Raji (cell line): ENCODE measurements around the gene BMP7.

Source experiments
- POLR2A ChIP-seq: IDR thresholded peaks from 2 replicates; pipeline ENCODE4 v1.6.1; 2011; ENCODE audit warnings: low read depth, low read length, control low read depth; ENCODE audit not compliant: insufficient read depth

Gene BMP7

DNA sequence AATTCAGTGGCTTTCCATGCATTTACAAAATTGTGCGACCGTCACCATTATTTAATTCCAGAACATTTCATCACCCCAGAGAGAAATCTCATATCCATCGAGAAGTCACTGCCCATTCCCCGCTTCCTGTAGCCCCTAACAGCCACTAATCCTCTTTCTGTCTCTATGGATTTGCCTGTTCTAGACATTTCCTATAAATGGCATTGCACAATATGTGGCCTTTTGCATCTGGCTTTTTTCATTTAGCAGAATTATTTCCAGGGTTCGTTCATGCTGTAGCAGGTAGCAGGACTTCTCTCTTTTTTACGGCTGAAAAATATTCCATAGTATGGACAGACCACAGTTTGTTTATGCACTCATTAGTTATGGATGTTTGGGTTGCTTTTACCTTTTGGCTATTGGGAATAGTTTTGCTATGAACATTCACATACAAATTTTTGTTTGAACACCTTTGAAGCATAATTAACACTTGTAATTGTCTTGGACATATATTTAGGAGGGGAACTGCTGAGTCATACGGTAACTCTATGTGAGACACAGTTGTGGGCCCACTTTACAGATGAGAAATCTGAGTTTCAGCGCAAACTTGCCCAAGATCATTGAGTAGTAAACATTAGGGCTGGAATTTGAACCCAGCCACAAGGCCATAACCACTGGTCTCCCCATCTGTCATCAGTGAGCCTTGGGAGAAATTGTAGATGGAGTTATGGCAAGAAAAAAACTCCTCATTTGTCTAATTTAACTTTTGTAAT lies 126.9 kb downstream of the BMP7 start:
- TF ChIP-seq POLR2A, result no peak

DNA sequence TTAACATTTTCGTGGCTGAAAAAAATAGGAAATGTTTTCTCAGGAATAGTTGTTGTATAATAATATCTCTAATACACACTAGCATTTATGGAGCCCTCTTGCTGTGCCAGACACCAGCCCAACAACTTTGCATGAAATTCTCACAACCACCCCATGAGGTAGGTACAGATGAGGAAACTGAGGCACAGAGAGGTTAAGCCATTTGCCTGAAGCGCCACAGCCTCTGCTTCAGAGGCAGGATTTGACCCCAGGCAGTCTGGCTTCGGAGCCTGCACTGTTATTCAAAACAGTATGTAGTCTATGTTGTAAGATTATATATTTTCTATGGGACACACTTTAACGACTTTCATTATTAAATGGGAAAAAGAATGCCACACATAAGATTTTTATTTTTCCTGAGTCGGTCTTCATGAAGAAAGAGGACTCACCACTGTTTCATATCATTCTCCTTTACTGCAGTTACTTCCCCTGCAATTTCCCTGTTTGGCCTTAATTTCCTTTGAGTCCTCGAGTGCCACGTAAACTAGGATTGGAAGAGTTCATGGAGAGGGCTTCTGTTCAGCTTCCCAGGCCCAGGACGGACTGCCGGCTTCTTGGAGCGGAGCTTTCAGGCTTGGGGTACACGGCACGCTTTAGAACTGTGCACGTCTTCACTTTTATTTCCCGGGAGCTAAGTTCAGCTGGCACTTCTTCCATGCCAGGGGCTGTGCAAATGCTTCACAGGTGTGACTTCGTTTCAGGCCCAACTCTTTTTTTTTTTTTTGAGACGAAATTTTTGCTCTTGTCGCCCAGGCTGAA lies 128.0 kb downstream of the BMP7 start:
- TF ChIP-seq POLR2A, result no peak

DNA sequence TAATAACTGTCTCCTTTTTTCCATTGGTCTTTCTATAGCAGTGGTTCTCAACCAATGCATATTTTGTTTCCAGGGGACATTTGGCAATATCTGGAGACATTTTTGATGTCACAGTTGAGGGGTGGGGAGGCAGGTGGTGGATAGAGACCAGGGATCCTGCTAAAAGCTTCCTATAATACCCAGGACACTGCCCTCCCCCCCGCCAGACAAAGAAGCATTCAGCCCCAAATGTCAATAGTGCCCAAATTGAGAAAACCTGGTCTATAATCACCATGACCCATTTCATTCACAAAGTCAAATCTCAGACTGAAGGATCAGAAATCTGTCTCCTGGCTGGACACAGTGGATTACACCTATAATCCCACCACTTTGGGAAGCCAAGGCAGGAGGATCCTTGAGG lies 128.8 kb downstream of the BMP7 start:
- TF ChIP-seq POLR2A, result no peak

DNA sequence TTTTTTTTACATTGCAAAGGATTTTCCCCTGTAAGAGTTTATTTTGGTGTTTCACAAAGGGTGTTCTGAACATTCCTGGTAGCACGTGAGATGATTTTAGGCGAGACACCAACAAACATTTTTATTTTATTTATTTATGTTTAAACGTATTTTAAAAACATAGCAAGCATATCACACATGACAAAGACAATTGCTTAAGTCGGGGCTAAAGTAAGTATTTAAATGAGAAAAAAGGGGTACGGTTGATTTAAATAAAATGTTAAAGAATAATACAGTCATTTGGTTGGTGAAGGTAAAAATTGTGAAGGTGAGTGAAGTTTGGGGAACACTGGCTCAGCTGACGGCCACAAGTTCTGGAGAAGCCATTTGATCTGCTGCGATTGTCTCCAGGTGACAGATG lies 129.7 kb downstream of the BMP7 start:
- TF ChIP-seq POLR2A, result no peak

GRCh38 chr20:57135875-57136274 lies 130.6 kb downstream of the BMP7 start:
- no peak for TF ChIP-seq POLR2A

DNA sequence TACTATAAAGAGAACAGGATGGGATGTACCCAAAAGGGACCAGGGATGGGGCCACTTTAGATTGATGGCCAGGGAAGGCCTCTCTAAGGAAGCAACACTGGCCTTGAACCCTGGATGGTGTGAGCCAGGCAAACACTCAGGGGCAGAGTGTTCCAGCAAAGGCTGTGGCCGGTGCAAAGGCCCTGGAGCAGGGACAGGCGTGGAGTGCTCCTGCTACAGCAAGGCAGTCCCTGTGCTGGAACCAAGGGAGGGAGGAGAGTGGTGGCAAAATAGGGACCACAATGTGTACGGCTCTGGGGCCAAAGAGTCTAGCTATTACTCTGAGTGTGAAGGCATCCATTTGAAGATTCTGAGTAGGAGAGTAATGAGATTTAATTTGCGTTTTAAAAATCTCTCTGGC lies 131.6 kb downstream of the BMP7 start:
- no peak for TF ChIP-seq POLR2A

- TF ChIP-seq POLR2A, result no peak
Measured at GRCh38 chr20:57133926-57134650, 132.4 kb downstream of the BMP7 start.

GRCh38 chr20:57131601-57132391 lies 134.6 kb downstream of the BMP7 start:
- TF ChIP-seq POLR2A, result no peak

DNA sequence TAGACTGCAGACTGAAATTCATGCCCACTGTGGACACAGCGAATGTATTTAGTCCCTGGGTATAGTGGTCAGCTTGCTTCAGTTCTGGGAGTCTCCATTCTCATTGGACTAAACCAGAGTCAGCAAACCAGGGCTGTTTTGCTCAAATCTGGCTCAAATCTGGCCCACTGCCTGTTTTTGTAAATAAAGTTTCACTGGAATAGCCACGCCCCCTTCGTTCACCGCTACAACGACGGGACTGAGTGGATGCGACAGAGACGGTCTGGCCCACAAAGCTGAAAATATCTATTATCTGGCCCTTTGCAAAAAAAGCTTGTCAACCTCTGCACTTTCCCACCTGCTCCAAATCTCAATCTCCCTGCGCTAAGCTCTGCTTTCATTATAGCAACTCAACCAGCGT lies 135.4 kb downstream of the BMP7 start:
- TF ChIP-seq POLR2A, result no peak

GRCh38 chr20:57130160-57130772 lies 136.2 kb downstream of the BMP7 start:
- TF ChIP-seq POLR2A, result no peak

DNA sequence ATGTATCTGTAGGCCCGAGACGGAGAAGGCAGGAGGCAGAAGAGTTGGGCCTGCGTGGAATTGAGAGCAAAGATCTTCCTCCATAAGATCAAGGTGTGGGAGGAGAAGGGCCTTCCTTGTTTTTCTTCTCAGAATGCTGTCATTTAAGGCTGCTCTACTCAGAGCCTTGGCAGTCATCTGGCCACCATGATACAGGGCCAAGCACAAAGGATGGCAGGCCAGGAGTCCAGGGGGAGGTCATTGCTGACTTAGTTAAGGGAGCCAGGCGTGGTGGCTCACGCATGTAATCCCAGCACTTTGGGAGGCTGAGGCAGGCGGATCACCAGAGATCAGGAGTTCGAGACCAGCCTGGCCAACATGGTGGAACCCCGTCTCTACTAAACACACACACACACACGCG lies 137.1 kb downstream of the BMP7 start:
- TF ChIP-seq POLR2A, result no peak

DNA sequence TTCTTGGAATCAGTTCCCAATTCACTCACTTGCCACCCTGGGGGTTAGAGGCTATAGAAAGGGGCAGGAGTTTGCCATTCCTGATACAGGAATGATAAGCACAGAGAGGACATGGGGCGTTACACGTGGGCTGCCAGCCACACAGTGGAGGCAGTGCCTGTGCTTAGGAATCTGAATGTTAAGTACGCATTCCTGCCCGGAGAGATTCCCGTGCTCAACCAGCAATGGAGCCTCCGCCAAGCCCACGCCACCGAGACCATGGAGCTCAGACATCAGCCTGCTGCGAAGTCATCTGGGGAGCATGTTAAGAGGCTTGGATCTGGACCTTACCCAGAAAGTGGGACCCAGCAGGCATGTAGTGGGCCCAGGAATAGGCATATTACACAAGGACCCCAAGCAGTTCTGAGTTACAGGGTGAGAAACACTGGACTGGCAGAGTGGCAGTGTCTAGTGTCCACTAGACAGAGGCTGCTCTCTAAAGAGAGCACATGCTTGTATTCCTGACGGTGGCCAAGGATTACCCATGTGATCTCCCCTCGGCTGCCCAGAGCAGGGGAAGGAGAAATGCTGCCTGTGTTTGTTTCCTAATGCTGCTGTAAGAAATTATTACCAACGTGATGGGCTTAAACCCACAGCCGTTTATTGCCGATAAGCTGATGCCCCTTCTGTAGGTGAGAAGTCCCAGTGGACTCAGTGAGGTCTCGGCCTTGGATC lies 138.2 kb downstream of the BMP7 start:
- TF ChIP-seq POLR2A, result no peak

DNA sequence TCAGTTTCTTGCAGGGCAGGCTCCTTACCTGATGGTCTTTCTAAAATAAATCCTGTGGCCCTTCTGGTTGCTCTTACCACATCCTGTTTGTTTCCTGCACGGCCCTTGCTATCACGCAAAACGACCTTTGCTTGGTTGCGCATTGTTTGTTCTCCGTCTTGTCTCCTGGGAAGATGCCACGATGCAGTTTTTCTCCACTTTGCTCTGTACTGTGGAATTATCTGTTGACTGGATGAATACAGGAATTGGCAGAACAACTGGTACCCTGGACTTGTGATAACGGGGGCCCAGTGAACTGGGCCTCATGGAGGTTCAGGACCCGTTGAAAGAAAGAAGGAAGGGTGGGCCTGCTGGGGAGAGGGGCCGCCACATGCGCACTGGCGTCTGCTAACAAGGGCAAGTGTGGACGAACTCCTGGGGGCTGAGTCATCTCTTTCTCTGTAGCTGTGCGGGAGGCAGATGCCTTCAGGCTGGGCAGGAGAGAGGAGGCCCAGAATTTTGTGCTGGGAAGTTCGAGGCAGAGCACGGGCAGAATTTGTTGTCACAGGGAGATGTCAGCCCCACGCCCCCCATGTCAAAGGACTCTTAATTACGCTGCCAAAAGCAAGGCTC lies 139.9 kb downstream of the BMP7 start:
- TF ChIP-seq POLR2A, result no peak
